SW 1271 (cell line): ENCODE measurements around the gene TTR.

Experiments
- DNase-seq, 2 experiments: peaks; one replicate each; lab custom pipeline; 2025; lab: John Stamatoyannopoulos, UW

TTR gene

GRCh38 chr18:31591628-31592027 lies at the start of gene TTR:
TSS of gene TTR (plus strand) at chr18:31591877. CDS start at chr18:31591903, 26 bp downstream.
- DNase-seq, result no peak

- no peak for DNase-seq
These were observed 45.2 kb upstream of the TTR start for GRCh38 chr18:31546476-31546875.

- DNase-seq, result no peak
These were observed 42.8 kb upstream of the TTR start for GRCh38 chr18:31548853-31549252.

- DNase-seq, result no peak
These were observed 42.3 kb upstream of the TTR start for GRCh38 chr18:31549416-31549815.

- no peak for DNase-seq
These were observed 39.8 kb upstream of the TTR start for GRCh38 chr18:31551883-31552282.

GRCh38 chr18:31553800-31554199 lies 37.9 kb upstream of the TTR start:
- no peak for DNase-seq

- DNase-seq, result no peak
These were observed 36.9 kb upstream of the TTR start for GRCh38 chr18:31554776-31555175.

GRCh38 chr18:31555971-31556747 lies 35.5 kb upstream of the TTR start:
- peak in 1 of 2 experiments; percentile 59 for DNase-seq

GRCh38 chr18:31557446-31557845 lies 34.2 kb upstream of the TTR start:
- no peak for DNase-seq

GRCh38 chr18:31558567-31558966 lies 33.1 kb upstream of the TTR start:
- DNase-seq, result no peak

GRCh38 chr18:31562726-31563125 lies 29.0 kb upstream of the TTR start:
- DNase-seq, result no peak

- peak in 1 of 2 experiments; percentile 2 for DNase-seq
These were observed 27.9 kb upstream of the TTR start for GRCh38 chr18:31563778-31564177.

GRCh38 chr18:31565345-31565744 lies 26.3 kb upstream of the TTR start:
- DNase-seq, result no peak

GRCh38 chr18:31565782-31566512 lies 25.7 kb upstream of the TTR start:
- DNase-seq, result no peak

GRCh38 chr18:31566576-31567306 lies 24.9 kb upstream of the TTR start:
- no peak for DNase-seq

GRCh38 chr18:31572368-31572767 lies 19.3 kb upstream of the TTR start:
- no peak for DNase-seq

GRCh38 chr18:31573051-31573450 lies 18.6 kb upstream of the TTR start:
- DNase-seq, result no peak

- DNase-seq, result no peak
These were observed 17.3 kb upstream of the TTR start for GRCh38 chr18:31574359-31574758.

GRCh38 chr18:31575515-31576257 lies 16.0 kb upstream of the TTR start:
- DNase-seq, result no peak

GRCh38 chr18:31576670-31577069 lies 15.0 kb upstream of the TTR start:
- DNase-seq, result no peak

GRCh38 chr18:31577195-31577594 lies 14.5 kb upstream of the TTR start:
- no peak for DNase-seq

GRCh38 chr18:31578126-31578525 lies 13.6 kb upstream of the TTR start:
- no peak for DNase-seq
